ENCODE measurements around the gene EPC2. TPM values are rescaled to one million over a fixed set of nuclear protein-coding genes. Genes with fewer than 3 reads are reported as not detected.

Gene EPC2
- total RNA-seq, 4 donors from 2014 or later = 13.1 to 21.8 (median 14.6) TPM

GRCh38 chr2:148720501-148721001 is 76.0 kb downstream of the EPC2 start:
- ATAC-seq (peak; percentile 52 to 80), DNase-seq (peak; percentile 9 to 23)
- Histone ChIP-seq H3K27me3 (no peaks in the 10 kb centered on the region), H3K27ac (peak overlapping the region; percentile 6 to 29 (median 16)), H3K36me3 (no peaks in the 10 kb centered on the region), H3K4me1 (peaks cover 34 to 45% of the 10 kb centered on the region in 2 donors), H3K9me3 (no peaks in the 10 kb centered on the region), H3K4me3 (peak overlapping the region; percentile 22 to 53 (median 32))
- in situ Hi-C loops (cut with MboI; ENCODE audit: low sequenced_read_pairs in 4 of 4) (no loop called here), intact Hi-C loops (cut with DNase I; ENCODE audit: low total_unique reads) (loop anchor here (2.0 kb wide), 1 partner anchor 76 kb away; the partner anchor contains the start of gene EPC2)
- TF ChIP-seq CTCF (IDR thresholded peaks at IDR 0.05 in 4 of 5, conservative IDR thresholded peaks at IDR 0.05 in 1 of 5) (no peak), POLR2A (IDR thresholded peaks at IDR 0.05) (no peak)

GRCh38 chr2:148721520-148721931 is 77.0 kb downstream of the EPC2 start:
- TF ChIP-seq CTCF (IDR thresholded peaks at IDR 0.05 in 4 of 5, conservative IDR thresholded peaks at IDR 0.05 in 1 of 5) = no peak
- no peak for TF ChIP-seq POLR2A (IDR thresholded peaks at IDR 0.05)
- intact Hi-C loops (cut with DNase I; ENCODE audit: low total_unique reads) = loop anchor here (2.0 kb wide), 1 partner anchor 77 kb away; the partner anchor contains the start of gene EPC2
- peaks cover 38 to 45% of the 10 kb centered on the region in 2 donors for H3K4me1 ChIP-seq
- H3K36me3 ChIP-seq = no peaks in the 10 kb centered on the region
- no peaks in the 10 kb centered on the region for H3K9me3 ChIP-seq
- H3K4me3 ChIP-seq = no peak overlapping the region
- H3K27ac ChIP-seq = no peak overlapping the region
- DNase-seq = no peak
- H3K27me3 ChIP-seq = no peaks in the 10 kb centered on the region
- no peak for ATAC-seq
- in situ Hi-C loops (cut with MboI; ENCODE audit: low sequenced_read_pairs in 4 of 4) = no loop called here

GRCh38 chr2:148721991-148722777 is 77.6 kb downstream of the EPC2 start:
- intact Hi-C loops (cut with DNase I; ENCODE audit: low total_unique reads) = loop anchor here (2.0 kb wide), 1 partner anchor 77 kb away; the partner anchor contains the start of gene EPC2
- Histone ChIP-seq H3K36me3 (no peaks in the 10 kb centered on the region), H3K27me3 (no peaks in the 10 kb centered on the region), H3K4me3 (no peak overlapping the region), H3K4me1 (peaks cover 38 to 45% of the 10 kb centered on the region in 2 donors), H3K9me3 (no peaks in the 10 kb centered on the region), H3K27ac (no peak overlapping the region)
- in situ Hi-C loops (cut with MboI; ENCODE audit: low sequenced_read_pairs in 4 of 4) = no loop called here
- no peak for DNase-seq
- ATAC-seq = no peak
- TF ChIP-seq POLR2A (IDR thresholded peaks at IDR 0.05) = no peak
- TF ChIP-seq CTCF (IDR thresholded peaks at IDR 0.05 in 4 of 5, conservative IDR thresholded peaks at IDR 0.05 in 1 of 5) = no peak

- no peak for DNase-seq
- Histone ChIP-seq H3K4me3 (no peak overlapping the region), H3K4me1 (peaks cover 28 to 30% of the 10 kb centered on the region in 2 donors), H3K27ac (no peak overlapping the region), H3K27me3 (no peaks in the 10 kb centered on the region), H3K9me3 (no peaks in the 10 kb centered on the region), H3K36me3 (no peaks in the 10 kb centered on the region)
- ATAC-seq = no peak
- in situ Hi-C loops (cut with MboI; ENCODE audit: low sequenced_read_pairs in 4 of 4) = no loop called here
- TF ChIP-seq CTCF (IDR thresholded peaks at IDR 0.05 in 4 of 5, conservative IDR thresholded peaks at IDR 0.05 in 1 of 5) (no peak), POLR2A (IDR thresholded peaks at IDR 0.05) (no peak)
- intact Hi-C loops (cut with DNase I; ENCODE audit: low total_unique reads) = no loop called here
Measured at GRCh38 chr2:148725564-148725963, 81.0 kb downstream of the EPC2 start.
